ENCODE data around the gene BBIP1. TPM values are rescaled to one million over a fixed set of nuclear protein-coding genes. Genes with fewer than 3 reads are reported as not detected.

The BBIP1 gene
- total RNA-seq, 2 experiments from 2014 or later, result 32.4 to 34.4 TPM

DNA sequence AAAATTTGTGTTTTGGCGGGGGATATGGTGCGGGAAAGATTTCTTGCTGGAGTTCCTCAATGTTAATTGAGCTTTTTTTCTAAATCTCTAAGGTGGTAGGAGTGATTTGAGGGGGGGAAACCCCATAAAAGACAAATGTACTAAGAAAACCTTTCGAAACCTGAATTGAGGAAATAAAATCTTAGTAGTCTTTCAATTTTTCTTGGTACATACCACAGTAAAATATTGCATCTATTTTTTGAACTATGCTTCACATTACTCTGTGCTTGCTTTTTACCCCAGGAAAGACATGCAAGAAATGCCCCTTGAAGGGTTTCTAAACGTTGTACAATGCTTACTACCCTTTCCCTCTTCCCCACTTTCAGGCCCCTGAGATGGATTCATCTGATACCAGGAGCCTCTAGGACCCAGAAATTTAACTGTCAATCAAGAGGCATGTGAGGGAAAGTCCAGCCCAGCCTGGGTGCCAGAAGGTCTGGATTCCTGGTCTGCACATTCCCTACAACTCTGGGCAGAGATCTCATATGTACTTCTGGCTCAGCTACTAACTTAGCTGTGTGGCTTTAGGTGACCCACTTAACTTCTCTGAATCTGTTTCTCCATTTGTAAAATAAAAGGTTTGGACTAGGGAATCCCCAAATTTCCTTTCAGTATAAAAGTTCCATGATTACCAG is 53.0 kb downstream of the BBIP1 start:
- H3K4me3 ChIP-seq (ENCODE audit: low read depth, low read length, poor library complexity, severe bottlenecking), result peak overlapping the region; percentile 60
- no TSS peak for BruUV-seq (replicated peaks)
- H4K20me1 ChIP-seq (ENCODE audit: insufficient read depth, low read length), result no peaks in the 10 kb centered on the region
- H3K4me2 ChIP-seq (ENCODE audit: low read length), result peak overlapping the region; percentile 92
- POLR2A ChIA-PET, result interaction anchor here (1.4 to 5.3 kb wide), 5 partner anchors 8 to 62 kb away, joined by 3 to 75 read pairs (median 27); no protein-coding TSS in a partner anchor
- no peaks in the 10 kb centered on the region for H3K9me3 ChIP-seq (ENCODE audit: low read length)
- intact Hi-C loops (cut with micrococcal nuclease; ENCODE audit: unreplicated experiment), result loop anchor here (2.0 kb wide), 2 partner anchors 23 to 53 kb away; partner anchors contain the start of genes BBIP1 and SHOC2
- no peaks in the 10 kb centered on the region for H3K36me3 ChIP-seq (ENCODE audit: insufficient read depth, low read length)
- DNase-seq (ENCODE audit: low spot score), result peak; percentile 63
- H3K27ac ChIP-seq (ENCODE audit: low read depth, low read length, poor library complexity, severe bottlenecking), result peak overlapping the region; percentile 92
- H3K4me1 ChIP-seq (ENCODE audit: insufficient read depth, low read length, poor library complexity, severe bottlenecking), result peaks cover 100% of the 10 kb centered on the region
- H2AFZ ChIP-seq (ENCODE audit: low read length), result peak overlapping the region; percentile 61
- CTCF ChIA-PET (ENCODE audit: unreplicated experiment), result interaction anchor here (0.8 kb wide), 1 partner anchor 63 kb away, joined by 3 read pairs; no protein-coding TSS in a partner anchor
- TF ChIP-seq EZH2phosphoT487 (IDR thresholded peaks at IDR 0.05; ENCODE audit: borderline replicate concordance, low read depth, low read length), result no peak
- TF ChIP-seq, protein P1, sequence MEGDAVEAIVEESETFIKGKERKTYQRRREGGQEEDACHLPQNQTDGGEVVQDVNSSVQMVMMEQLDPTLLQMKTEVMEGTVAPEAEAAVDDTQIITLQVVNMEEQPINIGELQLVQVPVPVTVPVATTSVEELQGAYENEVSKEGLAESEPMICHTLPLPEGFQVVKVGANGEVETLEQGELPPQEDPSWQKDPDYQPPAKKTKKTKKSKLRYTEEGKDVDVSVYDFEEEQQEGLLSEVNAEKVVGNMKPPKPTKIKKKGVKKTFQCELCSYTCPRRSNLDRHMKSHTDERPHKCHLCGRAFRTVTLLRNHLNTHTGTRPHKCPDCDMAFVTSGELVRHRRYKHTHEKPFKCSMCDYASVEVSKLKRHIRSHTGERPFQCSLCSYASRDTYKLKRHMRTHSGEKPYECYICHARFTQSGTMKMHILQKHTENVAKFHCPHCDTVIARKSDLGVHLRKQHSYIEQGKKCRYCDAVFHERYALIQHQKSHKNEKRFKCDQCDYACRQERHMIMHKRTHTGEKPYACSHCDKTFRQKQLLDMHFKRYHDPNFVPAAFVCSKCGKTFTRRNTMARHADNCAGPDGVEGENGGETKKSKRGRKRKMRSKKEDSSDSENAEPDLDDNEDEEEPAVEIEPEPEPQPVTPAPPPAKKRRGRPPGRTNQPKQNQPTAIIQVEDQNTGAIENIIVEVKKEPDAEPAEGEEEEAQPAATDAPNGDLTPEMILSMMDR (conservative IDR thresholded peaks at IDR 0.05; ENCODE audit: low read length), result no peak
- H3K9me2 ChIP-seq (ENCODE audit: insufficient read depth, low read length), result no peaks in the 10 kb centered on the region
- H3K79me2 ChIP-seq (ENCODE audit: insufficient read depth, low read depth, low read length), result peaks cover 5% of the 10 kb centered on the region; the same call in 1 of the 2 replicates

DNA sequence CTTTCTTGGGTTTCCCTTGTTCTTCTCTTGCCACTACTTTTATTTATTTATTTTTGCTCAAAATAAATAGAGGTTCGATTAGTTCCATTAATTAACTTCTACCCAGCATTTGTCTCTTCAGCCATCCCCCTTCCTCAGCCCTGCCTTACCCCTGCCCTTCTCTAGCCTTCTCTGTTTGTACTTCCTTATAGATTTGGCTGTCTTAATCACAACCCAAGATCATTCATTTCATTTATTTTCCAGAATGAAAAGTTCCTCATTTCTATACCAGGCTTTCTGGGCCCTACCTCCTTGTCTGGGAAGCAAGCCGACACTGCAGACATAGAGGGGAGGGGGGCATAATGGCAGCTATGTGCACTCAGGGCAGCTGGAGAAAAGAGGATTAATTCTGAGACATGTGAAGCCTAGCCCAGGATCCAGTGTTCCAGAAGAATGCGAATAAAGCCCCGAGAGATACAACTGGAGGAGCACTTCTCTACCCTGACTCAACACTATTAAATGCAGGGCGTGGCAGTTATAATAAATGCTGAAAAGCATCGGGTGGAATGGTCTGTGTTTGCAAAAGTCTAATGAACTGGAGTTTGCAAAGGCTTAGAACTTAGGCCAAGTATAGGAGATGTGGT is 53.7 kb downstream of the BBIP1 start:
- H2AFZ ChIP-seq (ENCODE audit: low read length), result peak overlapping the region; percentile 61
- BruUV-seq (replicated peaks), result no TSS peak
- intact Hi-C loops (cut with micrococcal nuclease; ENCODE audit: unreplicated experiment), result loop anchor here (2.0 kb wide), 1 partner anchor 22 kb away; no protein-coding TSS in a partner anchor

More for the DNA sequence above, 53.7 kb downstream of the BBIP1 start:
- H3K9me2 ChIP-seq (ENCODE audit: insufficient read depth, low read length), result no peaks in the 10 kb centered on the region
- ChIA-PET POLR2A (interaction anchor here (1.4 to 5.3 kb wide), 3 partner anchors 22 to 62 kb away, joined by 3 to 75 read pairs (median 27); no protein-coding TSS in a partner anchor), CTCF (ENCODE audit: unreplicated experiment) (no interaction called here)
- peak overlapping the region; percentile 60 for H3K4me3 ChIP-seq (ENCODE audit: low read depth, low read length, poor library complexity, severe bottlenecking)
- H3K79me2 ChIP-seq (ENCODE audit: insufficient read depth, low read depth, low read length), result no peaks in the 10 kb centered on the region; the same call in 1 of the 2 replicates
- H4K20me1 ChIP-seq (ENCODE audit: insufficient read depth, low read length), result no peaks in the 10 kb centered on the region
- H3K4me1 ChIP-seq (ENCODE audit: insufficient read depth, low read length, poor library complexity, severe bottlenecking), result peaks cover 100% of the 10 kb centered on the region
- no peaks in the 10 kb centered on the region for H3K9me3 ChIP-seq (ENCODE audit: low read length)
- DNase-seq (ENCODE audit: low spot score), result no peak
- peak overlapping the region; percentile 92 for H3K4me2 ChIP-seq (ENCODE audit: low read length)
- no peaks in the 10 kb centered on the region for H3K36me3 ChIP-seq (ENCODE audit: insufficient read depth, low read length)
- TF ChIP-seq EZH2phosphoT487 (IDR thresholded peaks at IDR 0.05; ENCODE audit: borderline replicate concordance, low read depth, low read length), result no peak
- TF ChIP-seq, protein P1 (conservative IDR thresholded peaks at IDR 0.05; ENCODE audit: low read length), result no peak
- peak overlapping the region; percentile 92 for H3K27ac ChIP-seq (ENCODE audit: low read depth, low read length, poor library complexity, severe bottlenecking)
